HUDEP-2 (cell line): ENCODE measurements around the gene MYLK.

Source experiments
- DNase-seq, 76 experiments: peaks; one replicate each; lab custom pipeline; 2025; ENCODE audit not compliant: unreplicated experiment in 76 of 76; lab: John Stamatoyannopoulos, UW

MYLK gene

DNA sequence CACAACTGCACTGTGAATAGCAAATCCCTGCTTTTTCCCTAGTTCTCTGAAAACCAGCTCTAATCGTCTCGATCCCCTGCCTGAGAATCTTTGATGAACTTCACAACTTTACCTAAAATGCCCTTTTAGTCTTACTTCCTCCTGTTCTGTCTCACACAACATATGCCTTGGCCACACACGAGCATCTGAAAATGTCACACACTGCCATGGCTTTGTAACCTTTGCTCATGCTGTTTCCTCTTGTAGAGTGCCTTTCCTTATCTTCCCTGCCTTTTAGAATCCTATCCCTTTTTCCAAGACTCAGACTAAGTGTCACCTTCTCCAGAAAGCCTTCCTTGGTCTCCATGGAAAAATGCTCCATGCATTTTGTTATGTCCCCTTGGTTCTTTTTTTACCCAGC is 227.9 kb downstream of the MYLK start:
- DNase-seq = no peak

GRCh38 chr3:123655400-123655799 is 228.7 kb downstream of the MYLK start:
- no peak for DNase-seq

DNA sequence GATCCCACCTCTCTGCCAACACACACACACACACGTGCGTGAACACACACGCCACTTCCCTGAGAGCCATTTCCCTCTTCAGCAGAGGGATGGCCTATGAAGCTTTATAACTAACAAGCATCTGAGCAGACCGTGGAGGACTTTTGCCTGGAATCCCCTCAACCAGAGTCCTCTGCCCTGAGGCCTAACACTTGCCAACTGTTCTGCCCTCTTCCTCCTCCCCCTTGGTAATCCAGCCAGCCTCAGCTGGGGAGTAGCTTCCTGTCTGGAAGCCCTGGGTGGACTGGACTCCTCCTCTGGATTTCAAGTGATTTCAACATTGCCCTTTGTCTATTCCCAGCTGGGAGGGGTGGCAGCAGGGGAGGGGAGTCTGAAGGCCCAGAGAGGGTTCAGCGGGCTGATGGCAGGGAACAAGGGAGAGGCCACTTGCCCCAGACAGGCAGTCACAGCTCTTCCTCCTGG is 230.9 kb downstream of the MYLK start:
- DNase-seq = no peak

DNA sequence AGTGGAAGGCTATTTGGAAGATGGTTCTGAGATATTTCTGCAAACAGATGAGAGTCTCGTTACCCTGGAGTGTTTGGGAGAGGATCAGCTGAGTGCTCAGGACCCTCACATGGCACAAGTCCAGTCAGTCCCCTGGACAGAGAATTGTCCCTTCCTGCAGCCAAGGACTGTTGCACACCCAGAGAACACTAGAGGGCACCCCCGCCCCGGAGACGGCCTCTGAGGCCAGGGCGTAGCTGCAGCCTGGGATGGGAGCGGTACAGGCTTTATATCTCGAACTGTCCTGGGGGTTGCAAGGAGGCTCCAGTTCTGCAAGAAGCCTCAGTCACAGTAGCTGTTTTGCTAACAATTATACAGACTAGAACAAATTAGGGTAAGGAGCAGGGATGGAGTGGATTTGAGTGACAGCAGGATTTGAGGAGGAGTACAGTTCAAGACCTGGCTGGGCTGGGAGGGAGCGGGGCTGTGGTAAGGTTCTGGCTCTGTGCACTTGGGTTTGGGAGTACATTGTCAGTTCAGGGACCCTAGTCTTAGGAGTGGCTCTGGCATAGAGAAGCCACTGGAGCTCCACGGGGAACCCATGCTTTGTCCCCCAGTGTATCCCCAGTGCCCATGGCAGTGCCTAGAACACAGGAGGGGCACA is 231.7 kb downstream of the MYLK start:
- DNase-seq = peak in 62 of 76 experiments; percentile 0 to 78 (median 44)

DNA sequence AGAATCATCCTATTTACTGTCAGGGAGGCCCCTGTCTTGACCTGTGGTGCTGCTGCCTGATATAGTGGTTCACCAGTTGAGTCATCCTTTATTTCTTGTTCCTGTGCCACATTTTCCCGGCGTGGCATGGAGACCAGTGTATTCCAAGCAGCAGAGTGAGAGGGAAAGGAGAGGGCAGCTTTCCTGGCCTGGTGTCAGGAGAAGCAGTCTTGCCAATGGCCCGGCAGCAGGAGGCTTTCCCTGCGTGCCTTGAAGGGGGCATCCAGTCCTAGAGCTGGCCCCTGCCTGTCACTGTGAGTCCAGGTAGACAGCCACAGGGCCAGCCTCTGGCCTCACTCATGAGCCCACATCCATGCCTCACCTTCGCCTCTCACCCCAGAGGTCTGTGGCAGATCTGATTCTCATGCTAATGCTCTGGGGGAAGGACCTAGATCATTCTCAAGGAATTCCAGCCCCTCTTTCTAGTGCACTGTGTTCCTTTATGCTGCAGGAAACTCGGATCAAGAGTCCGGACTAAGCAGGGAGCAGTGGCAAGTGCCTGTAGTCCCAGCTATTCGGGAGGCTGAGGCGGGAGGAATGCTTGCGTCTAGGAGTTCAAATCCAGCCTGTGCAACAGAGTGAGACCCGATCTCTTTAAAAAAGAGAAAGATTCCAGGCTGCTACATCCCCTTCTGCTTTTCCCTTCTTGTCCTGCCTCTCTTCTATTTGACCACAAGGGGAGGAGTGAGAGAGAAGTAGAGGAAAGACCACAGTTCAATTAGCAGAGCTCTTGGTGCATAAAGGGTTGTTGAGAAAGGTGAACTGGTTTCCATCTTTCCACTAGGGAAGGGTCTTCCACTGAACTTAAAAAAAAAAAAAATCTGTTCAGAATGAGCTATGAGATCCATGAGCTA is 232.4 kb downstream of the MYLK start:
- no peak for DNase-seq

DNA sequence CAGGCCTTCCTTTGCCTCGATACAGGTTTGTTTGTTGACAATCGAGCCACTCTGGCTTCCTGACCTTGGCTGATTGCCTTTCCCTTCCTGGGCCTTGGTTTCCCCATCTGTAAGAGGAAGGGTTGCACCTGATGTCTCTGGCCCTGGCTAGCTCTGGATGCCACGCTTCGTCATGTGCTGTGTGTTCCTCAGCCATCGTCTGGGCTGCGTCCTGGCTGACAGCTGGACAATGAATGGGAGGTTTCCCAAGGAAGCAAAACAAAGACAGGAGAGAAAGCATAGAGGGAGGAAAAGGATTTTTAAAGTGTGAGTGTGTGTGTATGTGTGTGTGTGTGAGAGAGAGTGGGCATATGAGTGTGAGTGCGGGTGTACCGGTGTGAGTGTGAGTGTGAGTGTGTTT is 234.0 kb downstream of the MYLK start:
- DNase-seq = no peak

GRCh38 chr3:123648696-123649405 is 235.3 kb downstream of the MYLK start:
- DNase-seq = no peak

GRCh38 chr3:123644358-123644757 is 239.8 kb downstream of the MYLK start:
- no peak for DNase-seq

GRCh38 chr3:123642957-123643330 is 241.2 kb downstream of the MYLK start:
- DNase-seq = no peak

- peak in 74 of 76 experiments; percentile 19 to 92 (median 75) for DNase-seq
Observed at GRCh38 chr3:123642182-123642956, 241.8 kb downstream of the MYLK start.

GRCh38 chr3:123641505-123641904 is 242.6 kb downstream of the MYLK start:
- no peak for DNase-seq

DNA sequence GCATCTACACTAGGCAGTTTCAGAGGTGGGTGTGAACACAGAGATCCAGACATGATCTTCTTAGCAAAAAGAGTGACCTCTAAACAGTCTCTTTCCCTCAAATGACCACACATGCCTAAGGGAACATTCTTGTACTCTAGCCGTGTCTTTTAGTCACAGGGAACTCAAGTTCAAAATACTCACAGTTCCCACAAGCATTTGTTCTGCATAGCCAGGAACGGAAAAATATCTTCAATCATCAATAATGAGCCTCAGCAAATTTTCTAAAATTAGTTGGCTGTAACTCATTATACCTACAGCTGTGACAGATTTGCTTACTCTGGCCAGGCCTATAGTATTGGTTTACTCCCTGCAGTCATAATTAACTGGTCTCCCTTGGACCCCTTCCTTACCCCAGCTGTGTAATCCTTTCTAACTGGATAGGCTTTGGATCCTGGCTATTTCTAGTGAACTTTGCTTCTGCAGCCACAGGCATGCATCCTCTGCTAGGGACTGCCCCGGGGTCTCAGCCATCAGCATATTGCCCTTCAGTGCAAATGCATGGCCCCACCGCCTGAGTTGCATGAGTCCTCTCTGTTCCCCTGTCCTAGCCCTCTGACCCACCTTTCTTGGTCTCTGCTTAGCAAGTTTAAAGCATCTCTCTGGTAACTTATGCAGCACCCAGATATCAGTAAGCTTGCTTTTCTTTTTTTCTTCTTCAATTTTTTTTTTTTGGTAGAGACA is 243.2 kb downstream of the MYLK start:
- DNase-seq = no peak

DNA sequence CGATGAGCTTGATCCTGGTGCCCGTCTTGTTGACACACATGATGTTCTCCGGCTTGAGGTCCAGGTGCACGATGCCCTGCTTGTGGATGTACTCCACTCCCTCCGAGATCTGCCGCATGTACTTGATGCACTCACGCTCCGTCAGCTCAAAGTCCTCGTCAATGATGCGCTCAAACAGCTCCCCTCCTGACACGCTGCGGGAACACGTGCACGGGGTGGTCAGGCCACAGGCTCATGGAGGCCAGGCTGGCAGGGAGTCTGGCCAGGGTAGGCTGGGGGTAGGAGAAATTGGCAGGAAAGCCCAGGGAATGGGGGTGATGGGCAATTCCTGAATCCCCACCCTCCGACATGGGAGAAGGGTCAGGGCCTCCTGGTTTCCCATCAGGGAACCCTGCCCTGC is 243.8 kb downstream of the MYLK start:
- DNase-seq = no peak

DNA sequence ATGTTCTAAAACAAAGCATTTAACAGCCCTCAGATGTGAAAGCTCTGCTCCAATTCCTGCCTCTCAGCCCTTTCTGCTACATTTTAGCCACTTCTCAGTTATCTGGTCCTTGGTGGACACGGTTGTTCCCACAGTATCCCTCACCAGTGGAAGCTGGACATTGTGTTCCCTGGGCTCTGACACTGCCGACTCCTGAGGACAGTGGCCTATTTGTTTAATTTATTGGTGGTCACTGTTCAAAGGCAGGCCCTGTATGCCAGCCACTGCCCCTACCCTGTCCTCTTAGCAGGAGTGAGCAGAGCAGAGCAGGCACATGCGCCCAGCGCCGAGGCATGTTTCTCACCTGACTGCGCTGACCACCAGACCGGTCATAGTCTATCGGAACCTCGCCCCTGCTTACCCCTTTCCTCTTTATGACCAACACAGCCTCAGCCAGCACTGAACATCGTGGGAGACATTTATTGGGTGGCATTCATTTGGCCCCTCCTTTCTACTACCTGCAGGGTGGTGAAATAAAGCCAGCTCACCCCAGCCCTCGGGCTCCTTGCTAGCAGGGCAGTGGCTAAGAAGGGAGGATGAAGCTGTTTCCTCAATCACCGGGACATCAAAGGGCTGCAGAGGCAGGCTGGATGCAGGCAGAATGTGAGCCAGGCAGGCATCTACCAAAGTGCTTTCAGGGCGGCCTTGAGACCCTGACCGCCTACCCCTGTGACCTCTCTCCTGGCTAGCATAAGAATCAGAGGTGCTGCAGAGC is 245.0 kb downstream of the MYLK start:
- no peak for DNase-seq

GRCh38 chr3:123637841-123638240 is 246.3 kb downstream of the MYLK start:
- DNase-seq = no peak

DNA sequence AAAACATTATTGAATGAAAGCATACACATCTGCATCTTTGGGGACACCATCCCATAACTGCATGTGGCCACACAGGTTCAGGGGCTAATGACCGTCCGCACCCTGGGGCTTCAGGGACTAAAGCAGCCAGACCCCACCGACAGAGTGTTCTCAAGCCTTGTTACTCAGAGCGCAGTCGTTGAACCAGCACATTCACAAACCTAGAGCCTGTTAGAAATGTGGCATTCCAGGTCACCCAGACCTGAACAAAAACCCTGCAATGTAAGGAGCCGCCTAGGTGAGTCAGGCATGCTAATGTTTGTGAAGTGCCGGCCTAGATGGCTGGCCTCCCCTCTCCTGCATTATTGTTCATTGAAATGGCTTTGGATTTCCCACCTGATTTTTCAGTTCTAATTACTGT is 247.0 kb downstream of the MYLK start:
- no peak for DNase-seq

- no peak for DNase-seq
Observed at GRCh38 chr3:123636431-123636841, 247.7 kb downstream of the MYLK start.

- DNase-seq = no peak
Observed at GRCh38 chr3:123635717-123636116, 248.4 kb downstream of the MYLK start.

DNA sequence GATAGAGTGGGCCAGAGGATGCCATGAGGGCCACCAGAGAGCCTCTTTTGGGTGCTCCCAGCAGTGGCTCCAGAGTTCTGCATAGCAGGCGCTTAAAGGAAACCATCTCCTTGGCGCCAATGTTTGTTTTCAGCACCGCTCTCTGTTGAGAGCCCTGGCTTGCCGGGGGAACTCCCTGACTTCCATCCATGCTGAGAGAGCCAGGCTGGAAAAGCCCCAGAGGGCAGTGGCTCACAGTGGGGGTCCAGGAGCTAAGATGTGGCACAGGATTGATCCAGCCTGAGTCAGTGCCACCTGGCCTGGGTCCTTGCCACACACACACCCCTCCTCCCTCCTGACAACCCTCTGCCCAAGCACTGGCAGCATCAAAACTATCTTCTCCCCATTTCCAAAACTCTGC is 248.9 kb downstream of the MYLK start:
- DNase-seq = no peak
